GM23338 (cell line): Measurements from ENCODE around the gene DAGLA. TPM values are rescaled to one million over a fixed set of nuclear protein-coding genes. Genes with fewer than 3 reads are reported as not detected.

ENCODE experiments used
- ATAC-seq: fragments of 200-7000 bp; cut with Tn5 transposase; 3 replicates; pipeline ENCODE4 v1.9.1; 2020
- DNase-seq: peaks from one replicate; pipeline ENCODE4 v3.0.0-alpha.2; 2015; ENCODE audit warnings: low spot score
- H2AFZ ChIP-seq: fragments of 200-600 bp; sonication (generic); 2 replicates; pipeline ENCODE4 v1.8.0; 2016; ENCODE audit warnings: antibody characterized with exemption, mild to moderate bottlenecking, moderate library complexity
- H3F3A ChIP-seq: fragments of 200-600 bp; sonication (generic); replicated peaks from 2 replicates; pipeline ENCODE4 v1.8.0; 2017; ENCODE audit warnings: antibody characterized with exemption, mixed run types, low read depth
- H3K27ac ChIP-seq: fragments of 200-600 bp; sonication (generic); 2 replicates; pipeline ENCODE4 v1.6.1; 2016; ENCODE audit warnings: low read depth
- H3K27me3 ChIP-seq: fragments of 200-600 bp; sonication (generic); 2 replicates; pipeline ENCODE4 v1.8.0; 2016; ENCODE audit warnings: mild to moderate bottlenecking, mixed run types, moderate library complexity; ENCODE audit not compliant: insufficient read depth
- H3K36me3 ChIP-seq: fragments of 200-600 bp; sonication (generic); 2 replicates; pipeline ENCODE4 v1.8.0; 2016; ENCODE audit warnings: mild to moderate bottlenecking; ENCODE audit not compliant: insufficient read depth
- H3K4me1 ChIP-seq: fragments of 200-600 bp; sonication (generic); 2 replicates; pipeline ENCODE4 v1.8.0; 2016; ENCODE audit warnings: mild to moderate bottlenecking, moderate library complexity; ENCODE audit not compliant: insufficient read depth
- H3K4me2 ChIP-seq: fragments of 200-600 bp; sonication (generic); 2 replicates; pipeline ENCODE4 v1.7.1; 2017; ENCODE audit warnings: mixed run types
- H3K4me3 ChIP-seq: fragments of 200-600 bp; sonication (generic); 2 replicates; pipeline ENCODE4 v1.6.1; 2016; ENCODE audit warnings: mixed run types
- H3K79me2 ChIP-seq: fragments of 200-600 bp; sonication (generic); replicated peaks from 2 replicates; pipeline ENCODE4 v1.8.0; 2017; ENCODE audit warnings: mild to moderate bottlenecking; ENCODE audit not compliant: insufficient read depth
- H3K9me2 ChIP-seq: fragments of 200-600 bp; sonication (generic); 2 replicates; pipeline ENCODE4 v1.8.0; 2017; ENCODE audit not compliant: insufficient read depth
- H4K20me1 ChIP-seq: fragments of 200-600 bp; sonication (generic); replicated peaks from 2 replicates; pipeline ENCODE4 v1.8.0; 2017; ENCODE audit warnings: mild to moderate bottlenecking; ENCODE audit not compliant: insufficient read depth
- H3K27ac Mint-ChIP-seq: 2 replicates; pipeline ENCODE4 v1.8.0; 2020; ENCODE audit warnings: inconsistent platforms, mild to moderate bottlenecking, moderate library complexity, mixed read lengths
- H3K27me3 Mint-ChIP-seq: 3 replicates; pipeline ENCODE4 v1.8.0; 2022; ENCODE audit warnings: low read depth, mild to moderate bottlenecking, moderate library complexity, mixed read lengths, inconsistent platforms; ENCODE audit not compliant: insufficient read depth, poor library complexity
- H3K36me3 Mint-ChIP-seq: 3 replicates; pipeline ENCODE4 v1.8.0; 2021; ENCODE audit warnings: low read depth, mild to moderate bottlenecking, inconsistent platforms, moderate library complexity, mixed read lengths
- H3K4me1 Mint-ChIP-seq: 3 replicates; pipeline ENCODE4 v1.8.0; 2020; ENCODE audit warnings: mild to moderate bottlenecking, inconsistent platforms, mixed read lengths
- H3K4me3 Mint-ChIP-seq: 3 replicates; pipeline ENCODE4 v1.8.0; 2021; ENCODE audit warnings: moderate library complexity, mild to moderate bottlenecking, inconsistent platforms, mixed read lengths
- H3K9me3 Mint-ChIP-seq: 3 replicates; pipeline ENCODE4 v1.8.0; 2020; ENCODE audit warnings: moderate library complexity, mild to moderate bottlenecking, inconsistent platforms, mixed read lengths
- EZH2 ChIP-seq: fragments of 200-600 bp; sonication (generic); IDR thresholded peaks from one replicate; pipeline ENCODE4 v1.8.0; 2017; ENCODE audit warnings: antibody characterized with exemption, mild to moderate bottlenecking, low read depth; ENCODE audit not compliant: unreplicated experiment
- polyA plus RNA-seq: library from polyadenylated mRNA; unstranded; fragments of >200 nt; fragmentation: Nextera tagmentation; extraction: Ambion mirVana; gene quantifications from 2 replicates; pipeline ENCODE4 v1.2.1, GENCODE V29; 2016
- total RNA-seq: library from RNA; depleted of rRNA; stranded (reverse); fragments of >200 nt; shearing (Covaris generic); gene quantifications from 2 replicates; pipeline ENCODE4 v1.2.3, GENCODE V29; 2014
- TF ChIP-seq, protein P1 (sequence below): fragments of 250-450 bp; sonication (Bioruptor Pico); IDR thresholded peaks from 2 replicates; pipeline ENCODE4 v1.5.0; 2020; ENCODE audit warnings: mild to moderate bottlenecking, moderate library complexity
- TF ChIP-seq, protein P2 (sequence below), 2 experiments: fragments of 200-600 bp in 1 of 2; sonication (generic) in 1 of 2; conservative IDR thresholded peaks; 2 replicates each; pipeline versions ENCODE4 v1.5.1 to v1.6.1; 2016 to 2017; ENCODE audit warnings: antibody characterized with exemption in 2 of 2, low read depth in 2 of 2, mild to moderate bottlenecking in 2 of 2, moderate library complexity in 1 of 2

DAGLA gene
- total and polyA plus RNA-seq, 2 experiments from 2014 or later: 0.55 to 2.5 TPM

DNA sequence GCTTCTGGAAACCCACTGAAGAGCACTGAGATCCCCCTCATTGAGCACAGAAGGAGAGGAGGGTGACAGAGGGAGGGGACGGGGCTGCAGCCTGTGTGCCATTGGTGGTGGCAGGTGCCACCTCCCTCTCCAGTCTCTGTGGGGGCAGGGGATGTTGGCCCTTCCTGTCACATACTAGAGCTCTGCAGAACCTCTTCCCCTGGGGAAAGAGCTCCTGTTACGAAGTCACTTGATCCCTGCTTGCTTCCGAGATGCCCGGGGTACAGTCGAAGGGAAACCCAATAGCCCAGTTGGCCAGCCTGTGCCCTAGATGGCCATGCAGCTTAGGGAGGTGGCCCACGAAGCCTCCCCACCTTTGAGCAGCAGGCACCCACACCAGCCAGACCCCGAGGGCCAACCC is 29.4 kb downstream of the DAGLA start (continued):
- TF ChIP-seq, protein P1, sequence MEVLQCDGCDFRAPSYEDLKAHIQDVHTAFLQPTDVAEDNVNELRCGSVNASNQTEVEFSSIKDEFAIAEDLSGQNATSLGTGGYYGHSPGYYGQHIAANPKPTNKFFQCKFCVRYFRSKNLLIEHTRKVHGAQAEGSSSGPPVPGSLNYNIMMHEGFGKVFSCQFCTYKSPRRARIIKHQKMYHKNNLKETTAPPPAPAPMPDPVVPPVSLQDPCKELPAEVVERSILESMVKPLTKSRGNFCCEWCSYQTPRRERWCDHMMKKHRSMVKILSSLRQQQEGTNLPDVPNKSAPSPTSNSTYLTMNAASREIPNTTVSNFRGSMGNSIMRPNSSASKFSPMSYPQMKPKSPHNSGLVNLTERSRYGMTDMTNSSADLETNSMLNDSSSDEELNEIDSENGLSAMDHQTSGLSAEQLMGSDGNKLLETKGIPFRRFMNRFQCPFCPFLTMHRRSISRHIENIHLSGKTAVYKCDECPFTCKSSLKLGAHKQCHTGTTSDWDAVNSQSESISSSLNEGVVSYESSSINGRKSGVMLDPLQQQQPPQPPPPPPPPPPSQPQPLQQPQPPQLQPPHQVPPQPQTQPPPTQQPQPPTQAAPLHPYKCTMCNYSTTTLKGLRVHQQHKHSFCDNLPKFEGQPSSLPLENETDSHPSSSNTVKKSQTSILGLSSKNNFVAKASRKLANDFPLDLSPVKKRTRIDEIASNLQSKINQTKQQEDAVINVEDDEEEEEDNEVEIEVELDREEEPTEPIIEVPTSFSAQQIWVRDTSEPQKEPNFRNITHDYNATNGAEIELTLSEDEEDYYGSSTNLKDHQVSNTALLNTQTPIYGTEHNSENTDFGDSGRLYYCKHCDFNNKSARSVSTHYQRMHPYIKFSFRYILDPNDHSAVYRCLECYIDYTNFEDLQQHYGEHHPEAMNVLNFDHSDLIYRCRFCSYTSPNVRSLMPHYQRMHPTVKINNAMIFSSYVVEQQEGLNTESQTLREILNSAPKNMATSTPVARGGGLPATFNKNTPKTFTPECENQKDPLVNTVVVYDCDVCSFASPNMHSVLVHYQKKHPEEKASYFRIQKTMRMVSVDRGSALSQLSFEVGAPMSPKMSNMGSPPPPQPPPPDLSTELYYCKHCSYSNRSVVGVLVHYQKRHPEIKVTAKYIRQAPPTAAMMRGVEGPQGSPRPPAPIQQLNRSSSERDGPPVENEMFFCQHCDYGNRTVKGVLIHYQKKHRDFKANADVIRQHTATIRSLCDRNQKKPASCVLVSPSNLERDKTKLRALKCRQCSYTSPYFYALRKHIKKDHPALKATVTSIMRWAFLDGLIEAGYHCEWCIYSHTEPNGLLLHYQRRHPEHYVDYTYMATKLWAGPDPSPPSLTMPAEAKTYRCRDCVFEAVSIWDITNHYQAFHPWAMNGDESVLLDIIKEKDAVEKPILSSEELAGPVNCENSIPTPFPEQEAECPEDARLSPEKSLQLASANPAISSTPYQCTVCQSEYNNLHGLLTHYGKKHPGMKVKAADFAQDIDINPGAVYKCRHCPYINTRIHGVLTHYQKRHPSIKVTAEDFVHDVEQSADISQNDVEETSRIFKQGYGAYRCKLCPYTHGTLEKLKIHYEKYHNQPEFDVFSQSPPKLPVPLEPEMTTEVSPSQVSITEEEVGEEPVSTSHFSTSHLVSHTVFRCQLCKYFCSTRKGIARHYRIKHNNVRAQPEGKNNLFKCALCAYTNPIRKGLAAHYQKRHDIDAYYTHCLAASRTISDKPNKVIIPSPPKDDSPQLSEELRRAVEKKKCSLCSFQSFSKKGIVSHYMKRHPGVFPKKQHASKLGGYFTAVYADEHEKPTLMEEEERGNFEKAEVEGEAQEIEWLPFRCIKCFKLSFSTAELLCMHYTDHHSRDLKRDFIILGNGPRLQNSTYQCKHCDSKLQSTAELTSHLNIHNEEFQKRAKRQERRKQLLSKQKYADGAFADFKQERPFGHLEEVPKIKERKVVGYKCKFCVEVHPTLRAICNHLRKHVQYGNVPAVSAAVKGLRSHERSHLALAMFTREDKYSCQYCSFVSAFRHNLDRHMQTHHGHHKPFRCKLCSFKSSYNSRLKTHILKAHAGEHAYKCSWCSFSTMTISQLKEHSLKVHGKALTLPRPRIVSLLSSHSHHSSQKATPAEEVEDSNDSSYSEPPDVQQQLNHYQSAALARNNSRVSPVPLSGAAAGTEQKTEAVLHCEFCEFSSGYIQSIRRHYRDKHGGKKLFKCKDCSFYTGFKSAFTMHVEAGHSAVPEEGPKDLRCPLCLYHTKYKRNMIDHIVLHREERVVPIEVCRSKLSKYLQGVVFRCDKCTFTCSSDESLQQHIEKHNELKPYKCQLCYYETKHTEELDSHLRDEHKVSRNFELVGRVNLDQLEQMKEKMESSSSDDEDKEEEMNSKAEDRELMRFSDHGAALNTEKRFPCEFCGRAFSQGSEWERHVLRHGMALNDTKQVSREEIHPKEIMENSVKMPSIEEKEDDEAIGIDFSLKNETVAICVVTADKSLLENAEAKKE (CRISPR knock-in tag): no peak
- TF ChIP-seq, protein P2, sequence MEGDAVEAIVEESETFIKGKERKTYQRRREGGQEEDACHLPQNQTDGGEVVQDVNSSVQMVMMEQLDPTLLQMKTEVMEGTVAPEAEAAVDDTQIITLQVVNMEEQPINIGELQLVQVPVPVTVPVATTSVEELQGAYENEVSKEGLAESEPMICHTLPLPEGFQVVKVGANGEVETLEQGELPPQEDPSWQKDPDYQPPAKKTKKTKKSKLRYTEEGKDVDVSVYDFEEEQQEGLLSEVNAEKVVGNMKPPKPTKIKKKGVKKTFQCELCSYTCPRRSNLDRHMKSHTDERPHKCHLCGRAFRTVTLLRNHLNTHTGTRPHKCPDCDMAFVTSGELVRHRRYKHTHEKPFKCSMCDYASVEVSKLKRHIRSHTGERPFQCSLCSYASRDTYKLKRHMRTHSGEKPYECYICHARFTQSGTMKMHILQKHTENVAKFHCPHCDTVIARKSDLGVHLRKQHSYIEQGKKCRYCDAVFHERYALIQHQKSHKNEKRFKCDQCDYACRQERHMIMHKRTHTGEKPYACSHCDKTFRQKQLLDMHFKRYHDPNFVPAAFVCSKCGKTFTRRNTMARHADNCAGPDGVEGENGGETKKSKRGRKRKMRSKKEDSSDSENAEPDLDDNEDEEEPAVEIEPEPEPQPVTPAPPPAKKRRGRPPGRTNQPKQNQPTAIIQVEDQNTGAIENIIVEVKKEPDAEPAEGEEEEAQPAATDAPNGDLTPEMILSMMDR (conservative IDR thresholded peaks at IDR 0.05; ENCODE audit: low read depth in 2 of 2): no peak

DNA sequence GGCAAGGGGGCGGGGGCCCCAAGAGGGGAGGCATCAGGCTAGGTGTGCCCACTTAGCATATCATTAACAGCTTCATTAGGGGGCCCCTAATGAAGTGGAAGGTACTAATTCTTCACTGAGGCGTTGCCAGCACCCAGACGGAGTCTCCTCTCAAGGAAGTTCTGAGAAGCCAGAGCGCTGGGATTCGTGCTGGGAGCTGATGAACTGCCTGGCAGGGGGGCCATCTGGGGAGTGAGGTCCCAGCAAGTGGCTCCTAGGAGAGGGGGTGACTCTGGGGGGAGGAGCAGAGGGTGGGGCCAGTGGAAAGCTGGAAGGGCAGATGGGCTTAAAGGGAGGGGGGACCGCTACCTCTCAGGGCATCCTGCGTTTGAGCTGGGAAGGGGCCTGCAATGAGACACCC is 29.8 kb downstream of the DAGLA start:
- H3K27ac ChIP-seq: no peak overlapping the region
- no peaks in the 10 kb centered on the region for H3K36me3 ChIP-seq
- H3K27ac Mint-ChIP-seq: no peak overlapping the region
- DNase-seq (no peak), ATAC-seq (peak; percentile 15; the same call in 1 of the 3 replicates)
- peaks cover 26% of the 10 kb centered on the region for H3K4me1 Mint-ChIP-seq
- H3K79me2 ChIP-seq: no peaks in the 10 kb centered on the region
- H4K20me1 ChIP-seq: no peaks in the 10 kb centered on the region
- no peak overlapping the region for H3K4me3 ChIP-seq
- H3K9me3 Mint-ChIP-seq: no peaks in the 10 kb centered on the region
- H2AFZ ChIP-seq: no peak overlapping the region
- H3K27me3 ChIP-seq: no peaks in the 10 kb centered on the region
- no peaks in the 10 kb centered on the region for H3K9me2 ChIP-seq
- peaks cover 6% of the 10 kb centered on the region for H3K27me3 Mint-ChIP-seq
- no peaks in the 10 kb centered on the region for H3K36me3 Mint-ChIP-seq
- no peaks in the 10 kb centered on the region for H3F3A ChIP-seq
- H3K4me2 ChIP-seq: no peak overlapping the region
- no peaks in the 10 kb centered on the region; the same call in 1 of the 2 replicates for H3K4me1 ChIP-seq
- H3K4me3 Mint-ChIP-seq: no peak overlapping the region; the same call in 2 of the 3 replicates
- no peak for TF ChIP-seq EZH2
- TF ChIP-seq, protein P1 (CRISPR knock-in tag): no peak
